ENCODE results near the gene ZNF276. TPM values are rescaled to one million over a fixed set of nuclear protein-coding genes. Genes with fewer than 3 reads are reported as not detected.

Gene ZNF276
- polyA plus RNA-seq, 4 donors = 19.3 to 37.1 (median 28.2) TPM

- Histone ChIP-seq H3K4me1 (ENCODE audit: control insufficient read depth in 3 of 3, insufficient read depth in 2 of 3, low read depth in 1 of 3, low read length in 2 of 3) (no peaks in the 10 kb centered on the region), H3K9me3 (ENCODE audit: control insufficient read depth in 2 of 2, insufficient read depth in 1 of 2, low read depth in 1 of 2, low read length in 1 of 2) (no peaks in the 10 kb centered on the region), H3K36me3 (ENCODE audit: control insufficient read depth in 3 of 3, insufficient read depth in 2 of 3, low read depth in 1 of 3, low read length in 3 of 3) (peaks cover 11 to 91% (median 17%) of the 10 kb centered on the region in 3 donors), H3K27me3 (ENCODE audit: control insufficient read depth in 3 of 3, insufficient read depth in 3 of 3, low read length in 3 of 3) (no peaks in the 10 kb centered on the region), H3K27ac (ENCODE audit: low read depth in 1 of 3, low read length in 2 of 3) (no peak overlapping the region), H3K4me3 (ENCODE audit: low read depth in 1 of 3, low read length in 3 of 3) (no peak overlapping the region)
- 78 to 97% (median 80%) methylated on average over 4 of the region's 4 CpGs for WGBS, 3 donors
- FAIRE-seq (no peak), DNase-seq (no peak)
Measured at GRCh38 chr16:89742948-89743347, 21.6 kb downstream of the ZNF276 start.

DNA sequence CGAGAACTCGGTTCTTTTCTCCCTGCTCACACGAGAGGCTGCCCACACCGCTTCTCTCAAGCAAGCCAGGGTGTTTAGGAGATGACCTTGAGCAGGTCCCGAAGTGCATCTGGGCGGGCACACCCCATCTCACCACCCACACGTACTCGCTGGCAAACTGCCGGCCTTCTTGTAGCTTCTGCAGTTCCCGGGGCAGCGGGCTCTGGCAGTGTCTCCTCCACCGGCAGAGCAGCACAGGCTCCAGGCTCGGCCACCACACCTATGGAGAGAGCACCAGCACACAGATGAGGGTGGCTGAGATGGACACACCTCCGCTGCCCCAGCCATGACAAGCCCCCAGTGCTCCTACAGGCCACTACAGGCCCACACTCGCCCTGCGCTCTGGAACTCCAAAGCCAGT lies 23.5 kb downstream of the ZNF276 start:
- no peaks in the 10 kb centered on the region for H3K9me3 ChIP-seq (ENCODE audit: control insufficient read depth in 2 of 2, insufficient read depth in 1 of 2, low read depth in 1 of 2, low read length in 1 of 2)
- peaks cover 3 to 91% (median 6%) of the 10 kb centered on the region in 3 donors for H3K36me3 ChIP-seq (ENCODE audit: control insufficient read depth in 3 of 3, insufficient read depth in 2 of 3, low read depth in 1 of 3, low read length in 3 of 3)
- 89 to 92% (median 91%) methylated on average over 16 of the region's 16 CpGs for WGBS, 3 donors
- DNase-seq (no peak), FAIRE-seq (no peak)
- H3K27me3 ChIP-seq (ENCODE audit: control insufficient read depth in 3 of 3, insufficient read depth in 3 of 3, low read length in 3 of 3) = no peaks in the 10 kb centered on the region
- H3K4me1 ChIP-seq (ENCODE audit: control insufficient read depth in 3 of 3, insufficient read depth in 2 of 3, low read depth in 1 of 3, low read length in 2 of 3) = no peaks in the 10 kb centered on the region
- H3K27ac ChIP-seq (ENCODE audit: low read depth in 1 of 3, low read length in 2 of 3) = no peak overlapping the region
- H3K4me3 ChIP-seq (ENCODE audit: low read depth in 1 of 3, low read length in 3 of 3) = no peak overlapping the region

DNA sequence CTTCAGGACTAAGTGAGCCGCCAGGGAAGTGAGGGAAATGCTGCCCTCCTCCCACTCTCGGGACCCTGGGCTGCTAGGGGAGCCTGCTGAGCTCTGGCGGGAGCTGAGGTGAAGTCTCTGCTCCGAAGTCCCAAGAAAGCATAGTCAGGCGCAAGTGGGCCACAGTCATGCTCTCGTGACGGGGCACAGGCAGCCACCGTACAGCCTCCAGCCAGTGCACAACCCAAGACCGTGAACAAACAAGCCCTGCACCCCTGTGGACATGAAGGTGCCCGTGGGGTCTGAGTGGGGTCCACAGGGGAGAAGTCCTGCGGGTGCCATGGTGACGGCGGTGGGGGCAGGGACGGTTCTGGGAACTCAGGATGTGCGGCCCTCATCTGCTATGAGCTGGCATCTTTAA lies 24.7 kb downstream of the ZNF276 start:
- 90 to 95% (median 94%) methylated on average over 15 of the region's 15 CpGs for WGBS, 3 donors

DNA sequence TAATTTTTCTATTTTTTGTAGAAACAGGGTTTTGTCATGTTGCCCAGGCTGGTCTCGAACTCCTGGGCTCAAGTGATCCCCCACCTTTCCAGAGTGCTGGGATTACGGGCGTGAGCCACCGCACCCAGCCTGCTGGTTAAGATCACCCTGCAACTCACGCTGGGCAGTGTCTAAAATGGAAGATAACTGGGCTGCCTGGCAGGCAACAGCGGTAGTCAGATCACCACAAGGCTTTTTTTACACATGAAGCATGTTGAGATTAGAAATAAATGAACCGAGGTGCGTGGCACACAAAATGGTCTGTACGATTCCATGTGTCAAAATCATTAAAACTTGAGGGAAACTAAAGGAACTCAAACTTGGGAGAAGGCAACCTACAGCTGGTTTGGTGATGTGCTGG lies 26.7 kb downstream of the ZNF276 start:
- Histone ChIP-seq H3K27me3 (ENCODE audit: control insufficient read depth in 3 of 3, insufficient read depth in 3 of 3, low read length in 3 of 3) (no peaks in the 10 kb centered on the region), H3K4me1 (ENCODE audit: control insufficient read depth in 3 of 3, insufficient read depth in 2 of 3, low read depth in 1 of 3, low read length in 2 of 3) (no peaks in the 10 kb centered on the region), H3K36me3 (ENCODE audit: control insufficient read depth in 3 of 3, insufficient read depth in 2 of 3, low read depth in 1 of 3, low read length in 3 of 3) (peaks cover 0 to 83% (median 0%) of the 10 kb centered on the region in 3 donors), H3K4me3 (ENCODE audit: low read depth in 1 of 3, low read length in 3 of 3) (no peak overlapping the region), H3K9me3 (ENCODE audit: control insufficient read depth in 2 of 2, insufficient read depth in 1 of 2, low read depth in 1 of 2, low read length in 1 of 2) (no peaks in the 10 kb centered on the region), H3K27ac (ENCODE audit: low read depth in 1 of 3, low read length in 2 of 3) (no peak overlapping the region)
- 96 to 97% (median 96%) methylated on average over 9 of the region's 9 CpGs for WGBS, 3 donors
- DNase-seq = no peak
- no peak for FAIRE-seq

More for the DNA sequence above, 24.7 kb downstream of the ZNF276 start:
- H3K27ac ChIP-seq (ENCODE audit: low read depth in 1 of 3, low read length in 2 of 3) = no peak overlapping the region
- DNase-seq (no peak), FAIRE-seq (no peak)
- H3K4me3 ChIP-seq (ENCODE audit: low read depth in 1 of 3, low read length in 3 of 3) = no peak overlapping the region
- H3K4me1 ChIP-seq (ENCODE audit: control insufficient read depth in 3 of 3, insufficient read depth in 2 of 3, low read depth in 1 of 3, low read length in 2 of 3) = no peaks in the 10 kb centered on the region
- no peaks in the 10 kb centered on the region for H3K9me3 ChIP-seq (ENCODE audit: control insufficient read depth in 2 of 2, insufficient read depth in 1 of 2, low read depth in 1 of 2, low read length in 1 of 2)
- peaks cover 0 to 92% (median 2%) of the 10 kb centered on the region in 3 donors for H3K36me3 ChIP-seq (ENCODE audit: control insufficient read depth in 3 of 3, insufficient read depth in 2 of 3, low read depth in 1 of 3, low read length in 3 of 3)
- H3K27me3 ChIP-seq (ENCODE audit: control insufficient read depth in 3 of 3, insufficient read depth in 3 of 3, low read length in 3 of 3) = no peaks in the 10 kb centered on the region

GRCh38 chr16:89748921-89749320 lies 27.6 kb downstream of the ZNF276 start:
- Histone ChIP-seq H3K4me3 (ENCODE audit: low read depth in 1 of 3, low read length in 3 of 3) (no peak overlapping the region), H3K36me3 (ENCODE audit: control insufficient read depth in 3 of 3, insufficient read depth in 2 of 3, low read depth in 1 of 3, low read length in 3 of 3) (peaks cover 0 to 78% (median 0%) of the 10 kb centered on the region in 3 donors), H3K27ac (ENCODE audit: low read depth in 1 of 3, low read length in 2 of 3) (no peak overlapping the region), H3K9me3 (ENCODE audit: control insufficient read depth in 2 of 2, insufficient read depth in 1 of 2, low read depth in 1 of 2, low read length in 1 of 2) (no peaks in the 10 kb centered on the region), H3K4me1 (ENCODE audit: control insufficient read depth in 3 of 3, insufficient read depth in 2 of 3, low read depth in 1 of 3, low read length in 2 of 3) (no peaks in the 10 kb centered on the region), H3K27me3 (ENCODE audit: control insufficient read depth in 3 of 3, insufficient read depth in 3 of 3, low read length in 3 of 3) (no peaks in the 10 kb centered on the region)
- no peak for FAIRE-seq
- DNase-seq = no peak
- 96 to 97% (median 96%) methylated on average over 11 of the region's 11 CpGs for WGBS, 3 donors

- WGBS, 3 donors = 60 to 70% (median 62%) methylated on average over 10 of the region's 10 CpGs
- peaks cover 0 to 71% (median 0%) of the 10 kb centered on the region in 3 donors for H3K36me3 ChIP-seq (ENCODE audit: control insufficient read depth in 3 of 3, insufficient read depth in 2 of 3, low read depth in 1 of 3, low read length in 3 of 3)
- H3K27ac ChIP-seq (ENCODE audit: low read depth in 1 of 3, low read length in 2 of 3) = no peak overlapping the region
- no peak for FAIRE-seq
- DNase-seq = peak in 1 of 2 donors; percentile 47
- H3K27me3 ChIP-seq (ENCODE audit: control insufficient read depth in 3 of 3, insufficient read depth in 3 of 3, low read length in 3 of 3) = no peaks in the 10 kb centered on the region
- H3K4me3 ChIP-seq (ENCODE audit: low read depth in 1 of 3, low read length in 3 of 3) = no peak overlapping the region
- no peaks in the 10 kb centered on the region for H3K4me1 ChIP-seq (ENCODE audit: control insufficient read depth in 3 of 3, insufficient read depth in 2 of 3, low read depth in 1 of 3, low read length in 2 of 3)
- no peaks in the 10 kb centered on the region for H3K9me3 ChIP-seq (ENCODE audit: control insufficient read depth in 2 of 2, insufficient read depth in 1 of 2, low read depth in 1 of 2, low read length in 1 of 2)
Measured at GRCh38 chr16:89749637-89750036, 28.3 kb downstream of the ZNF276 start.

- H3K4me3 ChIP-seq (ENCODE audit: low read depth in 1 of 3, low read length in 3 of 3) = no peak overlapping the region
- H3K4me1 ChIP-seq (ENCODE audit: control insufficient read depth in 3 of 3, insufficient read depth in 2 of 3, low read depth in 1 of 3, low read length in 2 of 3) = peaks cover 0 to 9% (median 5%) of the 10 kb centered on the region in 3 donors
- H3K9me3 ChIP-seq (ENCODE audit: control insufficient read depth in 2 of 2, insufficient read depth in 1 of 2, low read depth in 1 of 2, low read length in 1 of 2) = no peaks in the 10 kb centered on the region
- peak in 1 of 2 donors; percentile 17 for DNase-seq
- 78 to 87% (median 84%) methylated on average over 26 of the region's 26 CpGs for WGBS, 3 donors
- peaks cover 0 to 69% (median 0%) of the 10 kb centered on the region in 3 donors for H3K36me3 ChIP-seq (ENCODE audit: control insufficient read depth in 3 of 3, insufficient read depth in 2 of 3, low read depth in 1 of 3, low read length in 3 of 3)
- H3K27me3 ChIP-seq (ENCODE audit: control insufficient read depth in 3 of 3, insufficient read depth in 3 of 3, low read length in 3 of 3) = no peaks in the 10 kb centered on the region
- no peak for FAIRE-seq
- H3K27ac ChIP-seq (ENCODE audit: low read depth in 1 of 3, low read length in 2 of 3) = no peak overlapping the region
Measured at GRCh38 chr16:89759746-89760340, 38.5 kb downstream of the ZNF276 start.

DNA sequence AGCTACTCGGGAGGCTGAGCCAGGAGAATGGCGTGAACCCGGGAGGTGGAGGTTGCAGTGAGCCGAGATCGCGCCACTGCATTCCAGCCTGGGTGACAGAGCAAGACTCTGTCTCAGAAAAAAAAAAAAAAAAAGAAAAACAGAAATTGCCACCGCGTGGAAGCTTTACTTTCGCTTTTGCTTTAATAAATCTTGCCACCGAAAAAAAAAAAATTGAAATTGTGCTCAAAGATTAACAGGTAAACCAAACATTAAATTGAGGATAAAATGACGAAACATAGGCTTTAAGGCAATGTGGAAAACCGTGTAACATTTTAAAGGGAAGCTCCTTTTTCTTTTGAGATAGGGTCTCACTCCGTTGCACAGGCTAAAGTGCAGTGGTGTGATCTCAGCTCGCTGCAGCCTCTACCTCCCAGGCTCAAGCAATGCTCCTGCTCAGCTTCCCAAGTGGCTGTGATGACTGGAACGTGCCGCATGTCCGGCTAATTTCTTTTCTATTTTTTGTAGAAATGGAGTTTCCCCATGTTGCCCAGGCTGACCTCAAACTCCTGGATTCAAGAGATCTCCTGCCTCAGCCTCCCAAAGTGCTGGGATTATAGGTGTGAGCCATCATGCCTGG lies 40.1 kb downstream of the ZNF276 start:
- no peaks in the 10 kb centered on the region for H3K27me3 ChIP-seq (ENCODE audit: control insufficient read depth in 3 of 3, insufficient read depth in 3 of 3, low read length in 3 of 3)
- H3K4me3 ChIP-seq (ENCODE audit: low read depth in 1 of 3, low read length in 3 of 3) = peak overlapping the region in 1 of 3 donors; percentile 44
- WGBS, 3 donors = 14 to 47% (median 18%) methylated on average over 16 to 17 of the region's 17 CpGs
- peaks cover 0 to 71% (median 0%) of the 10 kb centered on the region in 3 donors for H3K36me3 ChIP-seq (ENCODE audit: control insufficient read depth in 3 of 3, insufficient read depth in 2 of 3, low read depth in 1 of 3, low read length in 3 of 3)
- DNase-seq (peak in 1 of 2 donors; percentile 57), FAIRE-seq (no peak)
- H3K4me1 ChIP-seq (ENCODE audit: control insufficient read depth in 3 of 3, insufficient read depth in 2 of 3, low read depth in 1 of 3, low read length in 2 of 3) = peaks cover 0 to 16% (median 5%) of the 10 kb centered on the region in 3 donors
- peak overlapping the region in 2 of 3 donors; percentile 69 to 80 for H3K27ac ChIP-seq (ENCODE audit: low read depth in 1 of 3, low read length in 2 of 3)
- no peaks in the 10 kb centered on the region for H3K9me3 ChIP-seq (ENCODE audit: control insufficient read depth in 2 of 2, insufficient read depth in 1 of 2, low read depth in 1 of 2, low read length in 1 of 2)
